Breast epithelium (tissue), 4 donors: ENCODE data around the gene ZNHIT1. TPM values are rescaled to one million over a fixed set of nuclear protein-coding genes. Genes with fewer than 3 reads are reported as not detected.

Experiments
- DNase-seq, 2 donors: peaks; one replicate each; pipeline ENCODE4 v3.0.0-alpha.2; 2019; ENCODE audit warnings: low spot score in 2 of 2
- H3K27ac ChIP-seq, 2 donors: fragments of 200-600 bp; sonication (generic) in 1 of 2; one replicate each; pipeline ENCODE4 v1.5.1; 2016 to 2019; ENCODE audit warnings: mild to moderate bottlenecking in 1 of 2
- H3K27me3 ChIP-seq, 2 donors: fragments of 200-600 bp; sonication (generic) in 1 of 2; one replicate each; pipeline versions ENCODE4 v1.5.1 to v1.6.0; 2017 to 2019; ENCODE audit warnings: control low read depth in 1 of 2, mild to moderate bottlenecking in 1 of 2
- H3K36me3 ChIP-seq: fragments of 200-600 bp; one replicate; pipeline ENCODE4 v1.5.1; 2019
- H3K4me1 ChIP-seq, 2 donors: fragments of 200-600 bp; sonication (generic); one replicate each; pipeline ENCODE4 v1.5.1; 2016 to 2019; ENCODE audit warnings: control low read depth in 1 of 2
- H3K4me3 ChIP-seq, 3 donors: fragments of 200-600 bp; sonication (generic); 1 replicate in 2 of 3; 2 replicates in 1 of 3; pipeline ENCODE4 v1.5.1; 2016 to 2019; ENCODE audit warnings: mild to moderate bottlenecking in 3 of 3, moderate library complexity in 2 of 3
- H3K9me3 ChIP-seq, 2 donors: fragments of 200-600 bp; sonication (generic) in 1 of 2; one replicate each; pipeline ENCODE4 v1.5.1; 2016 to 2019; ENCODE audit warnings: control low read depth in 1 of 2
- POLR2A ChIP-seq: fragments of 450-650 bp; IDR thresholded peaks from one replicate; pipeline ENCODE4 v1.6.1; 2016; ENCODE audit warnings: antibody characterized with exemption, mild to moderate bottlenecking, moderate library complexity
- POLR2AphosphoS5 ChIP-seq, 3 donors: sonication (generic); formaldehyde crosslinking; IDR thresholded peaks; one replicate each; pipeline ENCODE4 v1.6.1; 2017; ENCODE audit warnings: antibody characterized with exemption in 3 of 3
- intact Hi-C: fragments of 100-400 bp; cut with DNase I; formaldehyde crosslinking; loops from one replicate; pipeline ENCODE4 v1.15.1; 2023; ENCODE audit warnings: low total_unique reads
- total RNA-seq, 3 donors: library from RNA; depleted of rRNA; stranded (reverse); fragments of >200 nt; gene quantifications; one replicate each; pipeline ENCODE4 v1.1.0, GENCODE V29; 2016
- TF ChIP-seq, protein P1 (sequence below), 3 donors: fragments of 450-650 bp; IDR thresholded peaks; one replicate each; pipeline ENCODE4 v1.5.1; 2016 to 2017; ENCODE audit warnings: antibody characterized with exemption in 3 of 3, mild to moderate bottlenecking in 3 of 3, moderate library complexity in 3 of 3

The ZNHIT1 gene
- total RNA-seq, 3 donors from 2014 or later, result 80.2 to 107 (median 91.4) TPM

DNA sequence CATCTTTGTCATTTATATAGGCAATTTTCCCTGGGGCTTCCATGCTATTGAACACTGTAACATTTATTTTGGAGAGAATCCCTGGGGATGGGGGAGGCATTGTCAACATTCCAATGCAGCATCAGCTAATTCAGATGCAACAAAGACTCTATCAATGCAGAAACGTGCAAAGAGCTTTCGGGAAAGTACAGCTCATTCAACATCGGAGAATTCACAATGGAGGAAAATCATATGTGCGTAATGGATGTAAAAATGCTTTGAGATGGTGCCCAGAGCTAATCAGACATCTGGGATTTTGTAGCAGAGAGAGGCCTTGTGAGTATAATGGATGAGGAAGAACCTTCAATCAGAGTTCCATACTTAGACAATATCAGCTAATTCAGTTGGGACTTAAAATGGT lies 55.2 kb downstream of the ZNHIT1 start:
- Histone ChIP-seq H3K27me3 (peaks cover 0 to 4% of the 10 kb centered on the region in 2 donors), H3K9me3 (no peaks in the 10 kb centered on the region), H3K4me3 (no peak overlapping the region), H3K27ac (no peak overlapping the region), H3K4me1 (no peaks in the 10 kb centered on the region), H3K36me3 (no peaks in the 10 kb centered on the region)
- TF ChIP-seq, protein P1, sequence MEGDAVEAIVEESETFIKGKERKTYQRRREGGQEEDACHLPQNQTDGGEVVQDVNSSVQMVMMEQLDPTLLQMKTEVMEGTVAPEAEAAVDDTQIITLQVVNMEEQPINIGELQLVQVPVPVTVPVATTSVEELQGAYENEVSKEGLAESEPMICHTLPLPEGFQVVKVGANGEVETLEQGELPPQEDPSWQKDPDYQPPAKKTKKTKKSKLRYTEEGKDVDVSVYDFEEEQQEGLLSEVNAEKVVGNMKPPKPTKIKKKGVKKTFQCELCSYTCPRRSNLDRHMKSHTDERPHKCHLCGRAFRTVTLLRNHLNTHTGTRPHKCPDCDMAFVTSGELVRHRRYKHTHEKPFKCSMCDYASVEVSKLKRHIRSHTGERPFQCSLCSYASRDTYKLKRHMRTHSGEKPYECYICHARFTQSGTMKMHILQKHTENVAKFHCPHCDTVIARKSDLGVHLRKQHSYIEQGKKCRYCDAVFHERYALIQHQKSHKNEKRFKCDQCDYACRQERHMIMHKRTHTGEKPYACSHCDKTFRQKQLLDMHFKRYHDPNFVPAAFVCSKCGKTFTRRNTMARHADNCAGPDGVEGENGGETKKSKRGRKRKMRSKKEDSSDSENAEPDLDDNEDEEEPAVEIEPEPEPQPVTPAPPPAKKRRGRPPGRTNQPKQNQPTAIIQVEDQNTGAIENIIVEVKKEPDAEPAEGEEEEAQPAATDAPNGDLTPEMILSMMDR (IDR thresholded peaks at IDR 0.05), result no peak
- TF ChIP-seq POLR2A (no peak), POLR2AphosphoS5 (IDR thresholded peaks at IDR 0.05) (no peak)
- no peak for DNase-seq
- intact Hi-C loops, result no loop called here

Other genes starting within 250 kb of the ZNHIT1 start
- gene MUC12, start 248.6 kb upstream of the ZNHIT1 start, total RNA-seq, result 1 to 10 TPM in 2 of 3 donors, not detected in 1; 1.4 to 5.2 TPM
- gene MUC17, start 198.1 kb upstream of the ZNHIT1 start, total RNA-seq, result under 1 TPM in 1 of 3 donors, not detected in 2; under 0.01 TPM
- gene TRIM56, start 132.7 kb upstream of the ZNHIT1 start, total RNA-seq, result 10 to 100 TPM; 14.1 to 21.6 (median 19.9) TPM
- 10 to 100 TPM in 1 of 3 donors, 1 to 10 TPM in 2; 6.2 to 24.3 (median 7.4) TPM for gene SERPINE1, start 91.1 kb upstream of the ZNHIT1 start, total RNA-seq
- gene AP1S1, start 63.7 kb upstream of the ZNHIT1 start, total RNA-seq, result 10 to 100 TPM; 29.6 to 55.7 (median 44.6) TPM
- gene VGF, start 52.6 kb upstream of the ZNHIT1 start, total RNA-seq, result under 1 TPM in 1 of 3 donors, not detected in 2; 0.16 TPM
- not detected for gene NAT16, start 37.9 kb upstream of the ZNHIT1 start, total RNA-seq
- gene MOGAT3, start 17.1 kb upstream of the ZNHIT1 start, total RNA-seq, result 1 to 10 TPM in 1 of 3 donors, not detected in 2; 2.6 TPM
- gene PLOD3, start 584 bp upstream of the ZNHIT1 start, total RNA-seq, result 10 to 100 TPM; 23.9 to 46.2 (median 43.2) TPM
- gene CLDN15, start 19.6 kb downstream of the ZNHIT1 start, total RNA-seq, result 10 to 100 TPM; 14.4 to 44.6 (median 17.1) TPM
- gene FIS1, start 26.9 kb downstream of the ZNHIT1 start, total RNA-seq, result 100 to 1,000 TPM; 252 to 432 (median 278) TPM
- gene IFT22, start 103.6 kb downstream of the ZNHIT1 start, total RNA-seq, result 10 to 100 TPM; 19.7 to 33.4 (median 24.5) TPM
- gene COL26A1, start 144.7 kb downstream of the ZNHIT1 start, total RNA-seq, result not detected